Liver (tissue), 3 donors: ENCODE results near the gene C11orf21.

Experiments used
- SP1 ChIP-seq: IDR thresholded peaks from 2 replicates; pipeline ENCODE4 v1.6.1; 2018; ENCODE audit warnings: antibody characterized with exemption, mild to moderate bottlenecking
- TF ChIP-seq, protein P1 (sequence below): fragments of 150-350 bp; IDR thresholded peaks from 2 replicates; pipeline ENCODE4 v1.5.1; 2017; ENCODE audit warnings: improper control_type of control experiment, low read depth, low read length; ENCODE audit not compliant: missing input control
- donor health status: healthy.
- donor health status: healthy.

DNA sequence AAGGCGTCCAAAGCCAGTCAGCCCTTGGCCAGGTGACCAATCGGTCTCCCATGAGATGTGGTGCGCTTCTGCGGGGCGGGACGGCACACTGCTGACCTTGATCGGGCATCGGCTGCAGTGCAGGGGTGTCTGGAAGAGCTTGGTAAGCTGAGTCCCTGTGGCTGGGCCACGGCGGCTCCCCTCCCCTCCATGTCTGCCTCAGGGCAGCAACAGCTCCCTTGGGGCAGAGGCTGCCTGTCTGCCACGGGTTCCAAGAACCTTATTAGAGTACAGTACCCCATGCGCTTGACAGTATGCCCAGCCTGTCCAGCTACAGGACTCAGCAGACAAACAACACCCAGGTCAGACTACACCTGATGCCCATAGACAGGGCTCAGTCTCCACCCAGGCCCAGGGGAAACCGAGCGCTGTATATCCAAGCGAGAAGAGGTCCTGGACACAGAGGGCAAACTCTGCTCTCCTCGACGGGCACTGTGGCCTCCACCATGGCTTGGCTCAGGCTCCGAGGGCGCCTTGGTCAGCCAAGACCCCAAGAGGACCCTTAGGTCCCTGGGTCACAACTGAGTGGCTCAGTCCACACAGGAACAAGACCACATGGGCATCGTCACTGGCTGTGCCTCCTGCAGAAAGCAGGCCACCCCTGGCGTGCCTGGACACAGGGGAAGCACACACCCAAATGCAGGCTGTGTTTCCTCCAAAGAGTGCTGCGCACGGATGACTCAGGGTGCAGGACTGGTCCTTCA, 19.0 kb upstream of the C11orf21 start:
- TF ChIP-seq SP1 = no peak
- TF ChIP-seq, protein P1, sequence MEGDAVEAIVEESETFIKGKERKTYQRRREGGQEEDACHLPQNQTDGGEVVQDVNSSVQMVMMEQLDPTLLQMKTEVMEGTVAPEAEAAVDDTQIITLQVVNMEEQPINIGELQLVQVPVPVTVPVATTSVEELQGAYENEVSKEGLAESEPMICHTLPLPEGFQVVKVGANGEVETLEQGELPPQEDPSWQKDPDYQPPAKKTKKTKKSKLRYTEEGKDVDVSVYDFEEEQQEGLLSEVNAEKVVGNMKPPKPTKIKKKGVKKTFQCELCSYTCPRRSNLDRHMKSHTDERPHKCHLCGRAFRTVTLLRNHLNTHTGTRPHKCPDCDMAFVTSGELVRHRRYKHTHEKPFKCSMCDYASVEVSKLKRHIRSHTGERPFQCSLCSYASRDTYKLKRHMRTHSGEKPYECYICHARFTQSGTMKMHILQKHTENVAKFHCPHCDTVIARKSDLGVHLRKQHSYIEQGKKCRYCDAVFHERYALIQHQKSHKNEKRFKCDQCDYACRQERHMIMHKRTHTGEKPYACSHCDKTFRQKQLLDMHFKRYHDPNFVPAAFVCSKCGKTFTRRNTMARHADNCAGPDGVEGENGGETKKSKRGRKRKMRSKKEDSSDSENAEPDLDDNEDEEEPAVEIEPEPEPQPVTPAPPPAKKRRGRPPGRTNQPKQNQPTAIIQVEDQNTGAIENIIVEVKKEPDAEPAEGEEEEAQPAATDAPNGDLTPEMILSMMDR = no peak
